NCI-H774 (cell line): Measurements from ENCODE around the gene SIX2.

Experiments
- DNase-seq: peaks from one replicate; lab custom pipeline; 2025; lab: John Stamatoyannopoulos, UW

Gene SIX2

DNA sequence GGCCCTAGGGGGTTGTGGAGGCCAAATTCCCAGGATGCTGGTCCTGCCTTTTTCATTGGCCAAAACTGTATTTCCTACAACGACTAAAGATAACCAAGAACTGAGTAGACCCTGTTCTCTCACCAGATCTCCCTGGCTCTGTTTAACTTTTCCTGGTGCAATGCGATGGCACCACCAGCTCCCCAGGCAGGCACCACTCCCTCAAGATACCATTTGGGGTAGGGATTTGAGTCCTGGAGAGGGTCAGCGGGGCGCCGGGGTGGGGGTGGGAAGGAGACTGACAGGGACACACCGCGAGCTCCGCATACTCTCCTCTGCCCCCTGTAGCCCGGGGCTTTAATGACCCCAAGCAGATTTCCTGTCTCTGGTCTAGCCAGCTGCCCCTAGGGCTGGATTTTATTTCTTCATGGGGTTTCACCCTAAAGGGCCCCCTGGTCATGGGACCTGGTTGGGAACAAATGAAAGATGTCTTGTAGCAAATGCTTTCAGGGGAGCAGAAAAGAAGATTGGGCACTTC lies 7.3 kb downstream of the SIX2 start:
- no peak for DNase-seq

DNA sequence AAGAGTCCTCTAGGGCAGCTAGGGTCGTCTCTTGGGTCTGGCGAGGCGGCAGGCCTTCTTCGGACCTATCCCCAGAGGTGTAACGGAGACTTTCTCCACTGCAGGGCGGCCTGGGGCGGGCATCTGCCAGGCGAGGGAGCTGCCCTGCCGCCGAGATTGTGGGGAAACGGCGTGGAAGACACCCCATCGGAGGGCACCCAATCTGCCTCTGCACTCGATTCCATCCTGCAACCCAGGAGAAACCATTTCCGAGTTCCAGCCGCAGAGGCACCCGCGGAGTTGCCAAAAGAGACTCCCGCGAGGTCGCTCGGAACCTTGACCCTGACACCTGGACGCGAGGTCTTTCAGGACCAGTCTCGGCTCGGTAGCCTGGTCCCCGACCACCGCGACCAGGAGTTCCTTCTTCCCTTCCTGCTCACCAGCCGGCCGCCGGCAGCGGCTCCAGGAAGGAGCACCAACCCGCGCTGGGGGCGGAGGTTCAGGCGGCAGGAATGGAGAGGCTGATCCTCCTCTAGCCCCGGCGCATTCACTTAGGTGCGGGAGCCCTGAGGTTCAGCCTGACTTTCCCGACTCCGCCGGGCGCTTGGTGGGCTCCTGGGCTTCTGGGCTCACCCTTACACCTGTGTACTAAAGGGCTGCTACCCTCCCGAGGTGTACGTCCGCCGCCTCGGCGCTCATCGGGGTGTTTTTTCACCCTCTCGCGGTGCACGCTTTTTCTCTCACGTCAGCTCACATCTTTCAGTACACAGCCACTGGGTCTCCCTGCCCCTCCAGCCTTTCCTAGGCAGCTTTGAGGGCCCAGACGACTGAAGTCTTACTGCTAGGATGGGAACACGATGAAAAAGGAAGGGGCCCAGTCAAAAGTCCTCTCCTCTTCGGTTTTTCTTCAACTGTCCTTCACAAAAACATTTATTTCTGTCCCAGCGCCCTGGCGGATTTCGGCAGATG lies 8.1 kb downstream of the SIX2 start:
- DNase-seq, result no peak

- no peak for DNase-seq
Observed at GRCh38 chr2:45000341-45000901, 8.8 kb downstream of the SIX2 start.

GRCh38 chr2:44999540-44999939 lies 9.7 kb downstream of the SIX2 start:
- no peak for DNase-seq

- no peak for DNase-seq
Observed at GRCh38 chr2:44997963-44998362, 11.3 kb downstream of the SIX2 start.

DNA sequence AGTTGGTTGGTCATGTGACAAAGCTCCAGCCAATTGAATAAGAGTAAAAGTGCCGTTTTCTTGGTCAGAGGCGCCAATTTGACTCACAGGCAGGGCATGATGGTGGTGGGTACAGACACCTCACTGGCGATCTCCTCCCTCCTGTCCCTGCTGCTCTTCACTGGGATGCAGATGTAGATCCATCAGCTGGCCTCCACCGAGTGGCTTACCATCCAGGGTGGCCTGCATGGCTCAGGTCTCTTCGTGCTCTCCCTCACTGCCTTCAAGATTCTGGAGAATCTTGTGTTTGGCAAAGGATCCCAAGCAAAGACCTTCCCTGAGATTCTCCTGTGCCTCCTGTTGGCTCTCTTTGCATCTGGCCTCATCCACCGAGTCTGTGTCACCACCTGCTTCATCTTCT lies 12.9 kb downstream of the SIX2 start:
- DNase-seq, result no peak

- no peak for DNase-seq
Observed at GRCh38 chr2:44994377-44994776, 14.9 kb downstream of the SIX2 start.

DNA sequence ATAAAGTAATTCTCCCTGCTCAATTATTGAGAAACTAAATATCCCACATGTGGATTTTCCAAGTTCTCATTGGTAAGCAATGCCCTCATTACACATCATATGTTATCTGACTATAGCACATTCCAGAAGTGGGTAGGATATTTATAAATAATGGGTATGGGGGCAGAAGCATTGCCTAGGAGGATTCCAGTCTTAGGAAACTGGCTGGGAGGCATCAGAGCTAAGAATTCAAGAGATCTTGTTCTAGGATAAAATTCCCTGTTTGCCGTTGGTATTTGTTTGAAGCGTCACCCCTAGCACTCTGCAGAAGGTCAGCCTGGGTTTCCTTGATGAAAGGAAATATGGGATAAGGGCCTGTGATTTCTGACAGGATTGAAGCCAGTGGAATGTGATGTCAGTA lies 20.1 kb downstream of the SIX2 start:
- DNase-seq, result no peak

DNA sequence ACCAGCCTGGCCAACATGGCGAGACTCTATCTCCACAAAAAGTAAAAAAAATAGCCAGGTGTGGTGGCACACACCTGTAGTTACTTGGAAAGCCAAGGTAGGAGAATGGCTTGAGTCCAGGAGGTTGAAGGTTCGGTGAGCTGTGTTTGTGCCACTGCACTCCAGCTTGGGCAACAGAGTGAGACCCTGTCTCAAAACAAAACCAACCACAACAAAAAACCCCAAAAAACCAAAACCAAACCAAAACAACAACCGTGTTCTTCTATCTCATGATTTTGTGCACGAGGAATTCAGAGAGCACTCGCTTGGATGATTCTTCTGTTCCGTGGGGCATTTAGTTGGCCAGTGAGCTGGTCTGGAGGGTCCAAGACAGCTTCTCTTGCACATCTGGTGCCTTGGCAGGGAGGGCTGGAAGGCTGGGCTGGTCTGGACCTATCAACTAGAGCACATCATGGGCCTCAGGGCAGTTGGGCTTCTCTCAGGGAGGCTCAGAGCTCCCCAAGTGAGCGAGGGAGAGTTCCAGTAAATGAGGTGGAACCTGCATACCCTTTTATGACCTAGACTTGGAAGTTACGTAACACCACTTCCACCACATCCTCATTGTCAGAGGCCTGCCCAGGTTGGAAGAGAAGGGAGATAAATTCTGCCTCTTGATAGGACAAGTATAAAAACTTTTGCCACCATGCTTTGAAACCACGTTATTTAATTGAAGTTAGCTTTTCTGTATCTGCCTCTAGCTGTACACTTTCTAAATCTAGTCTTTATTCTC lies 25.2 kb downstream of the SIX2 start:
- DNase-seq, result no peak

- DNase-seq, result peak; percentile 57
Observed at GRCh38 chr2:44981714-44982108, 27.5 kb downstream of the SIX2 start.

DNA sequence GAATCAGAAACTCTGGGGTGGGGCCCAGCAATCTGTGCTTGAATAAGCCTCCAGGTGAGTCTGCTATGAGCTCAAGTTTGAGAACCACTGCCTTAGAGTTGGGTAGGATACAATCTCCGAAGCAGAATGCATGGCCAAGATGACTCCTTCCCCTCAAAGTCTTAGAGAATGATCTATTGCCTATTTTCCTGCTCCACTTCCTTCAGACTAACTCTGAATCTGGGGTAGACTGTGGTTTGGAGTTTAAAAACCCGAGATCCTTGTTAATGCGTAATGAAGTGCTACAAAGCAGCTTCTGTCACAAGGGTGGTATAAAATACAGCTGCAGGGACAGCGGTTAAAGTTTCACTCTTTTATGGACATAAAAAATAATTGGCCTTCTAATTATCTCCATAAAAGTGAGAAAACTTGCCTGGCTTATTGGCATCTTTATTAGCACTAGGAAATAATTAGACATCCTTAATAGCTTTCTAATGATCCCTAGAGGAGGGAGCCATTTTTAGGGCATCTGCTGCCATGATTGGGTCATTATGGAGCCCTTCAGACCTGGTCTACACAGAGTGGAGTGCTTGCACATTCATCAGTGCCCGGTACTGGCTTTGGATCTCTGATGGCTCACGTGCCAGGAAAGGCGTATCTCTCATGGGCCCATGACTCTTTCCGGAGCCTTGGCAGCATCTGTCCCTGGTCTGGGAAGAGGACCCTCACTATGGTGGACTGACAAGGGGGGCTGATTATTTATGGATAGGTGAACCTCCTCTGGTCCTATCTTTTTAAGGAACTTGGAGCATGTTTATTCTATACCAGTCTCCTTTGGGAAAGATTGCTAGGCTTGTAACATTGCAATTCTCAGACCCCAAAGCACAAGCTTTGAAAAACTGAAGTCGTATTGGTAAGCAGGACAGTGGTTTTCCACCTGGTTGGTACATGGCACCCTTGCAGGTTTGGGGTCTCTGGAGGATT lies 28.2 kb downstream of the SIX2 start:
- no peak for DNase-seq

GRCh38 chr2:44979581-44979980 lies 29.7 kb downstream of the SIX2 start:
- no peak for DNase-seq

DNA sequence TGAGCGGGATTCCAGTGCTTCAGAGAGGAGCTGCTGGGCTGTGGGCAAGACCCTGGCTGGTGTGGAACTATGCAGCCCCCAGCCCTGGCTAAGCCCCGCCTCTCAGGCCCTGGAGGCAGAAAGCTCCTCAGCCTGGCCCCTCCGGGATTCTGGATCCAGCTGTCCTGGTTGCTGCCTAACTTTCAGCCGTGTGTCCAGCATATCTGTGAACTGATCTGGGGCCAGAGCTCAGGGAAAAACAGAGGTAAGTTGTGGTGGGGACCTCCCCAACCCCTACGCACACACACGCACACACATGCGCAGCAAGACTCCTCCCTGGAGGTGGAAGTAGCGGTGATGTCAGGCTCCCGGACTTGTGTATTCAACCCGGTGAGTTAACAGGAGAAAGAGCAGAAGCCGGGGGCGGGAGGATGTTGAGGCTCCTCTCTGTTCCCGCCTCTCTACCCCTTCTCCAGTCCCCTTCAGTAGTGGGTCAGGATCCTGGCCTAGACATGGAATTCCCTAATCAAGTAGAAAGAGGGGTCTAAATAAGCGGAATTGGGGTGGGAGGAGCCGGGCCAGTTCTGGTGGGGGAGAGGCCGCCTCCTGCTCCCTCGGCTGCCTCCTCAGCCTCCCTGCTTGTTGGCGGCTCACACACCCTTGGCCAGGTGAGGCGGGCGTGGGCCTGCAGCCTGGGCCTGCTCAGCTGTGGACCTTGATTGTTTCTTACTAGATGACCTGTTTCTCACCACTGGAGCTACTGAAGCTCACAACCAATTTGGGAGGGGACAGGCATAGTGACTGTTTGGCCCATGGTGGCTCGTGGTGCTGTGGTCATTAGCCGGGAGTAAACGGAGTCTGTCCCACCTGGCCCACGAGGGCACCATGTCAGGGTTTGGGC lies 33.4 kb downstream of the SIX2 start:
- no peak for DNase-seq

DNA sequence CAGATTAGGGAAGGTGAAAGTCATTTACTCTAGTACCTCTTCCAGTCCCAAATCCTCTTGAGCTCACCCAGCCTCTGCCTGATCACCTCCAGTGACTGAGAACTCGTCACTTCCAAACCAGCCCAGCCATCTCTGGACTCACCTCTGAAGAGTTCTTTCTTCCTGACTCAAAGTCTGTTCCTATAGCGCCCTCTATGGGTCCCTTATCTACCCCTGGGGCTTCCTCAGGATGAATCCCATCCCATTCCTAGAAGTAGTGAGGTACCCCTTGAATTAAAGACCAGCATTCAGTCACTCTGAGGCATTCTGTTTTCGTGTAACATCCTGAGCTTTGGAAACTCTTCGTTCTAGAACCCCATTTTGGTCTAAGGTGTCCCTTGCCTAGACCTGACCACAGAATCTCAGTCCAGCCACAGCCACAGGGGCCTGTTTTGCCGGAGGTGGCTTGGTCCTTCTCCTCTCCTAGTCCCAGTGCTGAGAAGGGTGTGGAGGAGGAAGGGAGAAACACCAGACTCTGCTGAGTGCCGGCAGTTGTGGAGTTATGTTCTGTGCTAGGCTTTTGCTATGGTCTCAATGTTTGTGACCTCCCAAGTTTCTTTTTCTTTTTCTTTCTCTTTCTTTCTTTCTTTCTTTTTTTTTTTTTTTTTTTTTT lies 35.1 kb downstream of the SIX2 start:
- peak; percentile 74 for DNase-seq

- no peak for DNase-seq
Observed at GRCh38 chr2:44972771-44973535, 36.3 kb downstream of the SIX2 start.

- no peak for DNase-seq
Observed at GRCh38 chr2:44970846-44971450, 38.3 kb downstream of the SIX2 start.

GRCh38 chr2:44969936-44970335 lies 39.3 kb downstream of the SIX2 start:
- DNase-seq, result no peak

DNA sequence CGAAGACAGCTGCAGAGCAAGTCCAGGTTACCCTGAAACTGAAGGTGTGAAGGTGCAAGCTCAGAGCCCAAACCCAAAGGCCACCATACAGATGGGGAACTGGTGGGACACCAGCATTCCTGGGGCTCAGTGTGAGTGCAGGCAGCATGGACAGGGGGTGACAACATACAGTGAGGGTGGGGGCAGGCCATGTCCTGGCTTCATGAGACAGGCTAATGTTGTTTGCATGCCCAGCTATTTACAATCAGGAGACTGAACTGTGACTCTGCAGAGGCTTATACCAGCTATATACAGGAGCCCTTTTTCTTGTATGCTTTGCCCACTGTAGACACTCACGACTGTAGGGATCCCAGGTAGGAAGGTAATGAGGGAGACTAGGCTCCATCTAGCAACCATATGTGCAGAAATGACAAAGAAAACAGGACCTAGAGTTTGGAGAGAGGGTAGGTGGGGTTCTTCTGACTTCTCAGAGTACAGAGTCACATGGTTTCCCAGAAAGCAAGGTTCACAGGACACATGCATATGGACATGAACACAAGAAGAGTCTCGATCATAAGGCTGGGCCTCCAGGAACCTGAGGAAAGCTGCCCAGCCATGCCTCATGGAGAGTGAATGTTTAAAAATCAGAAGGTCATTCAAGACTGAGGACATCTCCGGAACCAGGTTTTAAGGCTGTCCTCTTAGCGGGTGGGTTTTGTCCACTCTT lies 41.4 kb downstream of the SIX2 start:
- DNase-seq, result no peak
